Natural killer cell treated with Interleukin-12 subunit alpha and Interleukin-12 subunit beta and Interleukin-15 and Interleukin-18, amount 100 ng/mL, for 72 hours (primary cell): ENCODE results near the gene RILP. TPM values are rescaled to one million over a fixed set of nuclear protein-coding genes. Genes with fewer than 3 reads are reported as not detected.

ENCODE experiments used
- ATAC-seq, 2 donors: fragments of 150-1000 bp; cut with Tn5 transposase in 1 of 2; sonication (Bioruptor Pico), chemical (Tn5 transposase) in 1 of 2; 2 replicates each; pipeline ENCODE4 v1.10.0; 2021
- DNase-seq: peaks from one replicate; pipeline ENCODE4 v3.0.0; 2022; ENCODE audit warnings: low spot score
- H3K27ac Mint-ChIP-seq, 2 donors: 1 replicate in 1 of 2; 2 replicates in 1 of 2; pipeline ENCODE4 v1.8.0; 2022; ENCODE audit warnings: mixed read lengths in 2 of 2, mild to moderate bottlenecking in 1 of 2, moderate library complexity in 1 of 2
- H3K27me3 Mint-ChIP-seq, 2 donors: 1 replicate in 1 of 2; 2 replicates in 1 of 2; pipeline ENCODE4 v1.8.0; 2022; ENCODE audit warnings: mixed read lengths in 2 of 2
- H3K36me3 Mint-ChIP-seq: one replicate; pipeline ENCODE4 v1.8.0; 2022; ENCODE audit warnings: mixed read lengths
- H3K4me1 Mint-ChIP-seq, 2 donors: 1 replicate in 1 of 2; 2 replicates in 1 of 2; pipeline ENCODE4 v1.8.0; 2022; ENCODE audit warnings: low read depth in 2 of 2, mixed read lengths in 2 of 2, mild to moderate bottlenecking in 1 of 2
- H3K4me3 Mint-ChIP-seq: one replicate; pipeline ENCODE4 v1.8.0; 2022; ENCODE audit warnings: mixed read lengths
- H3K9me3 Mint-ChIP-seq: 2 replicates; pipeline ENCODE4 v1.8.0; 2022; ENCODE audit warnings: mixed read lengths
- total RNA-seq, 2 donors: library from RNA; stranded (reverse); gene quantifications; one replicate each; pipeline ENCODE4 v1.2.3, GENCODE V29; 2022

RILP gene
- total RNA-seq, 2 donors from 2014 or later, result 1.2 to 3.1 TPM

- ATAC-seq (peak; percentile 48 to 60), DNase-seq (peak; percentile 85)
- H3K9me3 Mint-ChIP-seq, result no peaks in the 10 kb centered on the region
- peaks cover 12 to 14% of the 10 kb centered on the region in 2 donors for H3K4me1 Mint-ChIP-seq
- H3K27me3 Mint-ChIP-seq, result peaks cover 7 to 11% of the 10 kb centered on the region in 2 donors
- peak overlapping the region; percentile 77 for H3K4me3 Mint-ChIP-seq
- no peaks in the 10 kb centered on the region for H3K36me3 Mint-ChIP-seq
- H3K27ac Mint-ChIP-seq, result peak overlapping the region in 1 of 2 donors; percentile 9
These were observed 20.0 kb downstream of the RILP start for GRCh38 chr17:1629504-1630310.

GRCh38 chr17:1628856-1629503, 20.7 kb downstream of the RILP start:
- no peaks in the 10 kb centered on the region for H3K36me3 Mint-ChIP-seq

GRCh38 chr17:1627982-1628855, 21.4 kb downstream of the RILP start, which contains the start of gene SLC43A2:
Gene SLC43A2, minus strand, starts transcription at chr17:1628834. Its CDS starts 960 bp downstream, at chr17:1627874.
- Mint-ChIP-seq H3K4me1 (peaks cover 12 to 14% of the 10 kb centered on the region in 2 donors), H3K27me3 (peaks cover 7 to 11% of the 10 kb centered on the region in 2 donors), H3K36me3 (no peaks in the 10 kb centered on the region), H3K27ac (peak within 1 kb of the TSS; percentile 56 to 81), H3K9me3 (no peaks in the 10 kb centered on the region), H3K4me3 (peak within 1 kb of the TSS; percentile 87)
- peak; percentile 86 for DNase-seq
- ATAC-seq, result peak; percentile 86 to 89

More at GRCh38 chr17:1628856-1629503, 20.7 kb downstream of the RILP start:
- Mint-ChIP-seq H3K4me1 (peaks cover 12 to 14% of the 10 kb centered on the region in 2 donors), H3K27ac (peak overlapping the region; percentile 56 to 81), H3K4me3 (peak overlapping the region; percentile 87), H3K27me3 (peaks cover 7 to 11% of the 10 kb centered on the region in 2 donors), H3K9me3 (no peaks in the 10 kb centered on the region)
- ATAC-seq, result peak; percentile 91 to 92
- peak; percentile 93 for DNase-seq

- ATAC-seq (no peak), DNase-seq (no peak)
- H3K27me3 Mint-ChIP-seq, result peaks cover 7 to 11% of the 10 kb centered on the region in 2 donors
- peaks cover 12 to 14% of the 10 kb centered on the region in 2 donors for H3K4me1 Mint-ChIP-seq
- peak overlapping the region; percentile 75 for H3K4me3 Mint-ChIP-seq
- H3K9me3 Mint-ChIP-seq, result no peaks in the 10 kb centered on the region
- no peaks in the 10 kb centered on the region for H3K36me3 Mint-ChIP-seq
- no peak overlapping the region for H3K27ac Mint-ChIP-seq
These were observed 22.3 kb downstream of the RILP start for GRCh38 chr17:1627182-1627981.

GRCh38 chr17:1626333-1626732, 23.3 kb downstream of the RILP start:
- peaks cover 0 to 7% of the 10 kb centered on the region in 2 donors for H3K27me3 Mint-ChIP-seq
- H3K27ac Mint-ChIP-seq, result no peak overlapping the region
- DNase-seq (no peak), ATAC-seq (no peak)
- H3K9me3 Mint-ChIP-seq, result no peaks in the 10 kb centered on the region
- H3K4me3 Mint-ChIP-seq, result peak overlapping the region; percentile 75
- H3K36me3 Mint-ChIP-seq, result no peaks in the 10 kb centered on the region
- peaks cover 11 to 12% of the 10 kb centered on the region in 2 donors for H3K4me1 Mint-ChIP-seq

GRCh38 chr17:1625581-1625980, 24.1 kb downstream of the RILP start:
- no peak for ATAC-seq
- no peak overlapping the region for H3K27ac Mint-ChIP-seq

GRCh38 chr17:1625053-1625452, 24.6 kb downstream of the RILP start:
- Mint-ChIP-seq H3K36me3 (no peaks in the 10 kb centered on the region), H3K27me3 (peaks cover 0 to 7% of the 10 kb centered on the region in 2 donors), H3K4me1 (peaks cover 8% of the 10 kb centered on the region in 2 donors), H3K9me3 (no peaks in the 10 kb centered on the region), H3K27ac (no peak overlapping the region), H3K4me3 (no peak overlapping the region)
- ATAC-seq (no peak), DNase-seq (no peak)

More at GRCh38 chr17:1625581-1625980, 24.1 kb downstream of the RILP start:
- Mint-ChIP-seq H3K9me3 (no peaks in the 10 kb centered on the region), H3K4me3 (no peak overlapping the region), H3K36me3 (no peaks in the 10 kb centered on the region), H3K27me3 (peaks cover 0 to 7% of the 10 kb centered on the region in 2 donors), H3K4me1 (peaks cover 11 to 12% of the 10 kb centered on the region in 2 donors)
- DNase-seq, result no peak

- H3K27ac Mint-ChIP-seq, result no peak overlapping the region
- no peaks in the 10 kb centered on the region for H3K36me3 Mint-ChIP-seq
These were observed 25.0 kb downstream of the RILP start for GRCh38 chr17:1624650-1625049.

GRCh38 chr17:1623057-1623630, 26.5 kb downstream of the RILP start:
- DNase-seq (no peak), ATAC-seq (no peak)
- Mint-ChIP-seq H3K4me3 (no peak overlapping the region), H3K27me3 (peaks cover 0 to 7% of the 10 kb centered on the region in 2 donors), H3K36me3 (no peaks in the 10 kb centered on the region), H3K9me3 (no peaks in the 10 kb centered on the region), H3K27ac (no peak overlapping the region), H3K4me1 (peaks cover 6% of the 10 kb centered on the region in 2 donors)

More at GRCh38 chr17:1624650-1625049, 25.0 kb downstream of the RILP start:
- DNase-seq (no peak), ATAC-seq (no peak)
- Mint-ChIP-seq H3K4me3 (no peak overlapping the region), H3K9me3 (no peaks in the 10 kb centered on the region), H3K27me3 (peaks cover 0 to 7% of the 10 kb centered on the region in 2 donors), H3K4me1 (peaks cover 6% of the 10 kb centered on the region in 2 donors)

GRCh38 chr17:1621273-1621954, 28.3 kb downstream of the RILP start:
- H3K9me3 Mint-ChIP-seq, result no peaks in the 10 kb centered on the region
- H3K4me3 Mint-ChIP-seq, result no peak overlapping the region
- H3K4me1 Mint-ChIP-seq, result no peaks in the 10 kb centered on the region
- no peak overlapping the region for H3K27ac Mint-ChIP-seq
- H3K27me3 Mint-ChIP-seq, result peaks cover 0 to 6% of the 10 kb centered on the region in 2 donors
- ATAC-seq (no peak), DNase-seq (no peak)
- no peaks in the 10 kb centered on the region for H3K36me3 Mint-ChIP-seq

GRCh38 chr17:1620486-1620885, 29.2 kb downstream of the RILP start:
- no peaks in the 10 kb centered on the region for H3K27me3 Mint-ChIP-seq
- H3K4me1 Mint-ChIP-seq, result peaks cover 0 to 3% of the 10 kb centered on the region in 2 donors
- H3K4me3 Mint-ChIP-seq, result no peak overlapping the region
- ATAC-seq (no peak), DNase-seq (no peak)
- no peaks in the 10 kb centered on the region for H3K36me3 Mint-ChIP-seq
- no peak overlapping the region for H3K27ac Mint-ChIP-seq
- no peaks in the 10 kb centered on the region for H3K9me3 Mint-ChIP-seq

- DNase-seq (no peak), ATAC-seq (no peak)
- Mint-ChIP-seq H3K27ac (no peak overlapping the region), H3K4me1 (peaks cover 7 to 12% of the 10 kb centered on the region in 2 donors), H3K9me3 (no peaks in the 10 kb centered on the region), H3K36me3 (no peaks in the 10 kb centered on the region), H3K27me3 (no peaks in the 10 kb centered on the region), H3K4me3 (no peak overlapping the region)
These were observed 32.0 kb downstream of the RILP start for GRCh38 chr17:1617620-1618174.
